ENCODE measurements around the gene CLDND2.

- no peak for TF ChIP-seq CTCF (IDR thresholded peaks at IDR 0.05; ENCODE audit: low read depth, low read length, missing input control)
- TF ChIP-seq ZBTB33 (IDR thresholded peaks at IDR 0.05), result no peak
- TF ChIP-seq JUND (IDR thresholded peaks at IDR 0.05), result no peak
- no peak for TF ChIP-seq YY1 (IDR thresholded peaks at IDR 0.05)
- TF ChIP-seq TAF1 (conservative IDR thresholded peaks at IDR 0.05), result no peak
- TF ChIP-seq REST (IDR thresholded peaks at IDR 0.05), result no peak
- no peak for TF ChIP-seq GABPA (IDR thresholded peaks at IDR 0.05 in 1 of 2, conservative IDR thresholded peaks at IDR 0.05 in 1 of 2)
- TF ChIP-seq RAD21 (IDR thresholded peaks at IDR 0.05), result no peak
Observed at GRCh38 chr19:51320280-51320657, 48.5 kb downstream of the CLDND2 start.
